ENCODE results near the gene SEMA5A.

SEMA5A gene

GRCh38 chr5:9331372-9331771, 214.5 kb downstream of the SEMA5A start:
- DNase-seq (ENCODE audit: low read depth in 2 of 2), result no peak

- no peak for DNase-seq (ENCODE audit: low read depth in 2 of 2)
Observed at GRCh38 chr5:9329125-9329524, 216.8 kb downstream of the SEMA5A start.

GRCh38 chr5:9325549-9325948, 220.3 kb downstream of the SEMA5A start:
- no peak for DNase-seq (ENCODE audit: low read depth in 2 of 2)

- DNase-seq (ENCODE audit: low read depth in 2 of 2), result no peak
Observed at GRCh38 chr5:9324348-9325077, 221.4 kb downstream of the SEMA5A start.

- no peak for DNase-seq (ENCODE audit: low read depth in 2 of 2)
Observed at GRCh38 chr5:9320652-9321051, 225.2 kb downstream of the SEMA5A start.

GRCh38 chr5:9318031-9318430, 227.8 kb downstream of the SEMA5A start:
- no peak for DNase-seq (ENCODE audit: low read depth in 2 of 2)

GRCh38 chr5:9316733-9317132, 229.1 kb downstream of the SEMA5A start:
- DNase-seq (ENCODE audit: low read depth in 2 of 2), result no peak

GRCh38 chr5:9316041-9316440, 229.8 kb downstream of the SEMA5A start:
- DNase-seq (ENCODE audit: low read depth in 2 of 2), result no peak

- no peak for DNase-seq (ENCODE audit: low read depth in 2 of 2)
Observed at GRCh38 chr5:9314558-9314957, 231.3 kb downstream of the SEMA5A start.

- no peak for DNase-seq (ENCODE audit: low read depth in 2 of 2)
Observed at GRCh38 chr5:9313751-9314150, 232.1 kb downstream of the SEMA5A start.

GRCh38 chr5:9307150-9307549, 238.7 kb downstream of the SEMA5A start:
- DNase-seq (ENCODE audit: low read depth in 2 of 2), result no peak

- no peak for DNase-seq (ENCODE audit: low read depth in 2 of 2)
Observed at GRCh38 chr5:9302218-9302617, 243.7 kb downstream of the SEMA5A start.

- no peak for DNase-seq (ENCODE audit: low read depth in 2 of 2)
Observed at GRCh38 chr5:9301200-9301599, 244.7 kb downstream of the SEMA5A start.

- no peak for DNase-seq (ENCODE audit: low read depth in 2 of 2)
Observed at GRCh38 chr5:9297134-9297533, 248.7 kb downstream of the SEMA5A start.

GRCh38 chr5:9295466-9295801, 250.4 kb downstream of the SEMA5A start:
- no peak for DNase-seq (ENCODE audit: low read depth in 2 of 2)

- DNase-seq (ENCODE audit: low read depth in 2 of 2), result no peak
Observed at GRCh38 chr5:9294793-9295465, 250.9 kb downstream of the SEMA5A start.

- no peak for DNase-seq (ENCODE audit: low read depth in 2 of 2)
Observed at GRCh38 chr5:9288234-9288633, 257.6 kb downstream of the SEMA5A start.

GRCh38 chr5:9284781-9285307, 261.0 kb downstream of the SEMA5A start:
- DNase-seq (ENCODE audit: low read depth in 2 of 2), result no peak

- no peak for DNase-seq (ENCODE audit: low read depth in 2 of 2)
Observed at GRCh38 chr5:9284272-9284671, 261.6 kb downstream of the SEMA5A start.

GRCh38 chr5:9283473-9283872, 262.4 kb downstream of the SEMA5A start:
- DNase-seq (ENCODE audit: low read depth in 2 of 2), result no peak

GRCh38 chr5:9283021-9283420, 262.9 kb downstream of the SEMA5A start:
- no peak for DNase-seq (ENCODE audit: low read depth in 2 of 2)

GRCh38 chr5:9282211-9282610, 263.7 kb downstream of the SEMA5A start:
- DNase-seq (ENCODE audit: low read depth in 2 of 2), result no peak

GRCh38 chr5:9279774-9280173, 266.1 kb downstream of the SEMA5A start:
- no peak for DNase-seq (ENCODE audit: low read depth in 2 of 2)
